IMR-90 (cell line): Measurements from ENCODE around the gene E2F4. TPM values are rescaled to one million over a fixed set of nuclear protein-coding genes. Genes with fewer than 3 reads are reported as not detected.

Experiments used
- ATAC-seq: fragments of 200-7000 bp; cut with Tn5 transposase; 2 replicates; pipeline ENCODE4 v1.9.1; 2020; ENCODE audit warnings: low read depth, mild to moderate bottlenecking, moderate library complexity
- BruUV-seq: library from RNA; stranded (reverse); fragments of 400-500 nt; replicated peaks from 2 replicates; lab custom pipeline; 2021; lab: Mats Ljungman, UMichigan
- CTCF ChIA-PET: fragments of 300-600 bp; formaldehyde crosslinking; extraction: SDS; loops from one replicate; lab custom pipeline; 2021; ENCODE audit warnings: antibody characterized with exemption; lab: Yijun Ruan, JAX
- POLR2A ChIA-PET: fragments of 300-600 bp; sonication (Branson Sonifier 250); formaldehyde crosslinking; loops from one replicate; lab custom pipeline; 2022; ENCODE audit warnings: antibody characterized with exemption; ENCODE audit not compliant: unreplicated experiment; lab: Charles Lee
- DNase-seq: peaks from one replicate; pipeline ENCODE4 v3.0.0; 2013
- H2AFZ ChIP-seq: replicated peaks from 2 replicates; pipeline ENCODE3; 2013; ENCODE audit warnings: low read length, mild to moderate bottlenecking; ENCODE audit not compliant: poor library complexity
- H2AK5ac ChIP-seq: 2 replicates; pipeline ENCODE4 v1.6.1; 2013; ENCODE audit warnings: low read depth, low read length, inconsistent platforms
- H2AK9ac ChIP-seq: replicated peaks from 2 replicates; pipeline ENCODE3; 2013; ENCODE audit warnings: mild to moderate bottlenecking, low read depth, low read length, moderate library complexity; ENCODE audit not compliant: poor library complexity
- H2BK120ac ChIP-seq: 2 replicates; pipeline ENCODE4 v1.6.1; 2013; ENCODE audit warnings: low read depth, low read length, inconsistent platforms
- H2BK15ac ChIP-seq: 3 replicates; pipeline ENCODE4 v1.6.1; 2013; ENCODE audit warnings: low read depth, low read length, inconsistent platforms
- H2BK20ac ChIP-seq: 2 replicates; pipeline ENCODE4 v1.6.1; 2013; ENCODE audit warnings: low read depth, mild to moderate bottlenecking, inconsistent platforms, low read length, moderate library complexity
- H2BK5ac ChIP-seq: 2 replicates; pipeline ENCODE4 v1.6.1; 2013; ENCODE audit warnings: mild to moderate bottlenecking, low read depth, low read length, inconsistent platforms; ENCODE audit not compliant: poor library complexity, severe bottlenecking
- H3K14ac ChIP-seq: replicated peaks from 2 replicates; pipeline ENCODE4 v1.6.1; 2013; ENCODE audit warnings: low read depth, low read length, inconsistent platforms
- H3K18ac ChIP-seq: 2 replicates; pipeline ENCODE4 v1.6.1; 2013; ENCODE audit warnings: low read depth, low read length, control low read depth
- H3K23ac ChIP-seq: 2 replicates; pipeline ENCODE4 v1.6.1; 2013; ENCODE audit warnings: low read depth, low read length, inconsistent platforms
- H3K27ac ChIP-seq: 2 replicates; pipeline ENCODE4 v1.5.1; 2013; ENCODE audit warnings: mild to moderate bottlenecking, control low read depth, low read length; ENCODE audit not compliant: insufficient read depth
- H3K27me3 ChIP-seq: 2 replicates; pipeline ENCODE4 v1.6.1; 2013; ENCODE audit warnings: low read length; ENCODE audit not compliant: control insufficient read depth, insufficient read depth
- H3K36me3 ChIP-seq: 2 replicates; pipeline ENCODE4 v1.6.1; 2013; ENCODE audit warnings: low read length, mixed read lengths; ENCODE audit not compliant: control insufficient read depth, insufficient read depth
- H3K4ac ChIP-seq: 2 replicates; pipeline ENCODE4 v1.6.1; 2013; ENCODE audit warnings: low read depth, low read length, inconsistent platforms
- H3K4me1 ChIP-seq: 2 replicates; pipeline ENCODE4 v1.6.1; 2013; ENCODE audit warnings: low read length, mixed read lengths; ENCODE audit not compliant: control insufficient read depth, insufficient read depth
- H3K4me2 ChIP-seq: 2 replicates; pipeline ENCODE4 v1.6.1; 2013; ENCODE audit warnings: low read depth, mild to moderate bottlenecking, control low read depth, low read length, moderate library complexity
- H3K4me3 ChIP-seq: 2 replicates; pipeline ENCODE4 v1.5.1; 2013; ENCODE audit warnings: low read depth, mild to moderate bottlenecking, control low read depth, low read length, moderate library complexity; ENCODE audit not compliant: insufficient read depth
- H3K56ac ChIP-seq: 2 replicates; pipeline ENCODE4 v1.6.1; 2013; ENCODE audit warnings: low read length, inconsistent platforms; ENCODE audit not compliant: insufficient read depth; ENCODE audit errors: extremely low read depth
- H3K79me1 ChIP-seq, 2 experiments: 2 replicates each; pipeline ENCODE4 v1.6.1; 2013; ENCODE audit warnings: low read length in 2 of 2, inconsistent platforms in 1 of 2, low read depth in 1 of 2
- H3K9ac ChIP-seq: 2 replicates; pipeline ENCODE4 v1.6.1; 2013; ENCODE audit warnings: low read depth, low read length, control low read depth
- H3K9me1 ChIP-seq: 2 replicates; pipeline ENCODE4 v1.6.1; 2013; ENCODE audit warnings: low read length, inconsistent platforms; ENCODE audit not compliant: insufficient read depth
- H3K9me3 ChIP-seq: 2 replicates; pipeline ENCODE4 v1.6.1; 2013; ENCODE audit warnings: low read length; ENCODE audit not compliant: control insufficient read depth, insufficient read depth
- H4K20me1 ChIP-seq: 2 replicates; pipeline ENCODE4 v1.6.1; 2013; ENCODE audit warnings: low read length, inconsistent platforms; ENCODE audit not compliant: insufficient read depth
- H4K5ac ChIP-seq: 2 replicates; pipeline ENCODE4 v1.6.1; 2013; ENCODE audit warnings: mild to moderate bottlenecking, low read depth, low read length, control low read depth
- H4K8ac ChIP-seq, 2 experiments: 2 replicates each; pipeline ENCODE4 v1.6.1; 2013; ENCODE audit warnings: low read depth in 2 of 2, low read length in 2 of 2, control low read depth in 1 of 2, inconsistent platforms in 1 of 2
- H4K91ac ChIP-seq: 2 replicates; pipeline ENCODE4 v1.6.1; 2013; ENCODE audit warnings: low read depth, low read length, inconsistent platforms; ENCODE audit not compliant: insufficient read depth
- BHLHE40 ChIP-seq: fragments of 150-350 bp; IDR thresholded peaks from 2 replicates; pipeline ENCODE4 v1.6.1; 2016; ENCODE audit warnings: mild to moderate bottlenecking, low read depth, low read length
- CEBPB ChIP-seq: IDR thresholded peaks from 2 replicates; pipeline ENCODE4 v1.6.1; 2012; ENCODE audit warnings: low read depth, low read length, improper control_type of control experiment
- CTCF ChIP-seq: conservative IDR thresholded peaks from 2 replicates; pipeline ENCODE4 v1.5.1; 2012; ENCODE audit warnings: mild to moderate bottlenecking, low read depth, low read length, improper control_type of control experiment
- ELK1 ChIP-seq: fragments of 150-350 bp; IDR thresholded peaks from 2 replicates; pipeline ENCODE4 v1.6.1; 2016; ENCODE audit warnings: low read depth, mild to moderate bottlenecking, low read length, moderate library complexity, borderline replicate concordance
- FOS ChIP-seq: fragments of 150-350 bp; IDR thresholded peaks from 2 replicates; pipeline ENCODE4 v1.6.1; 2016; ENCODE audit warnings: low read depth, low read length
- MAFK ChIP-seq: IDR thresholded peaks from 2 replicates; pipeline ENCODE4 v1.6.1; 2012; ENCODE audit warnings: low read depth, low read length, improper control_type of control experiment
- MAZ ChIP-seq: IDR thresholded peaks from 2 replicates; pipeline ENCODE4 v1.6.1; 2012; ENCODE audit warnings: low read depth, mild to moderate bottlenecking, low read length, improper control_type of control experiment, moderate library complexity, borderline replicate concordance
- MXI1 ChIP-seq: IDR thresholded peaks from 2 replicates; pipeline ENCODE4 v1.6.1; 2012; ENCODE audit warnings: low read depth, mild to moderate bottlenecking, low read length, moderate library complexity, borderline replicate concordance
- NFE2L2 ChIP-seq: fragments of 150-350 bp; IDR thresholded peaks from 2 replicates; pipeline ENCODE4 v1.6.1; 2016; ENCODE audit warnings: low read depth, mild to moderate bottlenecking, low read length
- POLR2A ChIP-seq: IDR thresholded peaks from 2 replicates; pipeline ENCODE4 v1.6.1; 2012; ENCODE audit warnings: mild to moderate bottlenecking, low read depth, low read length
- RAD21 ChIP-seq: IDR thresholded peaks from 2 replicates; pipeline ENCODE4 v1.6.1; 2012; ENCODE audit warnings: low read length, improper control_type of control experiment
- RCOR1 ChIP-seq: IDR thresholded peaks from 2 replicates; pipeline ENCODE4 v1.6.1; 2012; ENCODE audit warnings: mild to moderate bottlenecking, low read length, improper control_type of control experiment; ENCODE audit not compliant: insufficient replicate concordance
- SMC3 ChIP-seq: fragments of 150-350 bp; IDR thresholded peaks from 2 replicates; pipeline ENCODE4 v1.6.1; 2016; ENCODE audit warnings: low read depth, mild to moderate bottlenecking, antibody characterized with exemption, low read length, moderate library complexity
- USF2 ChIP-seq: fragments of 150-350 bp; IDR thresholded peaks from 2 replicates; pipeline ENCODE4 v1.6.1; 2017; ENCODE audit warnings: mild to moderate bottlenecking, antibody characterized with exemption, low read length, low read depth
- WGBS, 2 experiments: methylation state at CpG; one replicate each; pipeline versions ENCODE4 v1.1.5 to v1.1.7; 2013; ENCODE audit warnings: missing lambda C conversion rate in 2 of 2; ENCODE audit not compliant: insufficient read length in 1 of 2; ENCODE audit errors: extremely low coverage in 2 of 2; 5-methylcytosine and 5-hydroxymethylcytosine counted together
- dilution Hi-C: fragments of 300-500 bp; cut with HindIII; formaldehyde crosslinking; loops from one replicate; pipeline ENCODE4 v1.14.3; 2018; ENCODE audit warnings: low sequenced_read_pairs; ENCODE audit not compliant: unreplicated experiment
- in situ Hi-C: fragments of 300-500 bp; cut with MboI; formaldehyde crosslinking; loops from 3 replicates; pipeline ENCODE4 v1.14.3; 2019; ENCODE audit warnings: low sequenced_read_pairs, inconsistent platforms, mixed read lengths
- intact Hi-C: fragments of 100-400 bp; cut with micrococcal nuclease; formaldehyde crosslinking; loops from 2 replicates; pipeline ENCODE4 v1.10.0; 2022
- polyA plus RNA-seq, 3 experiments: library from polyadenylated mRNA; depleted of rRNA; stranded (reverse); fragments of >200 nt; gene quantifications; 2 replicates each; pipeline ENCODE4 v1.2.3, GENCODE V29; 2012; ENCODE audit warnings: low replicate concordance in 1 of 3
- total RNA-seq: library from RNA; depleted of rRNA; stranded (reverse); fragments of >200 nt; gene quantifications from 2 replicates; pipeline ENCODE4 v1.2.3, GENCODE V29; 2012

Gene E2F4
- total and polyA plus RNA-seq, 2 of the 4 experiments (the other 2 are of a cell fraction), result 63.4 to 103 TPM

- intact Hi-C loops (loop anchor here (10.0 kb wide), 1 partner anchor 263 kb away; no protein-coding TSS in a partner anchor), dilution Hi-C loops (no loop called here), in situ Hi-C loops (loop anchor here (5.0 kb wide), 1 partner anchor 196 kb away; the partner anchor contains the start of gene CES3)
- Histone ChIP-seq H3K36me3 (no peaks in the 10 kb centered on the region), H3K14ac (no peak overlapping the region), H3K27ac (no peak overlapping the region), H3K23ac (no peak overlapping the region), H2BK120ac (no peak overlapping the region), H3K79me1 (peaks cover 10 to 25% of the 10 kb centered on the region in 2 experiments; a peak in 2 of 4 replicates), H2AK9ac (no peak overlapping the region), H4K5ac (no peak overlapping the region), H2BK20ac (no peak overlapping the region), H3K9me3 (no peaks in the 10 kb centered on the region), H3K4ac (no peak overlapping the region), H4K91ac (no peak overlapping the region), H2BK15ac (no peak overlapping the region), H3K56ac (no peak overlapping the region), H3K4me3 (no peak overlapping the region), H2AK5ac (no peak overlapping the region; the same call in 1 of the 2 replicates), H3K4me1 (peaks cover 6% of the 10 kb centered on the region; the same call in 1 of the 2 replicates), H2AFZ (no peak overlapping the region), H3K27me3 (peaks cover 1% of the 10 kb centered on the region; the same call in 1 of the 2 replicates), H3K18ac (no peak overlapping the region), H4K20me1 (peaks cover 30% of the 10 kb centered on the region), H4K8ac (no peak overlapping the region), H2BK5ac (no peak overlapping the region), H3K9me1 (peaks cover 5% of the 10 kb centered on the region; the same call in 1 of the 2 replicates), H3K4me2 (no peak overlapping the region), H3K9ac (no peak overlapping the region)
- ATAC-seq (no peak), DNase-seq (no peak)
- ChIA-PET POLR2A (no interaction called here), CTCF (interaction anchor here (0.9 kb wide), 1 partner anchor 27 kb away, joined by 3 read pairs; no protein-coding TSS in a partner anchor)
- no TSS peak for BruUV-seq
- WGBS, 2 experiments, result 41% methylated on average over 2 of the region's 7 CpGs; no CpG with 5 or more reads in 1 of the 2 experiments
- TF ChIP-seq MAFK, result no peak
- TF ChIP-seq RAD21, result no peak
- TF ChIP-seq MXI1, result no peak
- TF ChIP-seq CTCF, result no peak
- TF ChIP-seq NFE2L2, result no peak
- TF ChIP-seq POLR2A, result no peak
- TF ChIP-seq SMC3, result no peak
- TF ChIP-seq RCOR1, result no peak
- TF ChIP-seq USF2, result no peak
- TF ChIP-seq ELK1, result no peak
- TF ChIP-seq CEBPB, result no peak
- TF ChIP-seq FOS, result no peak
- TF ChIP-seq MAZ, result no peak
- no peak for TF ChIP-seq BHLHE40
Measured at GRCh38 chr16:67157892-67158635, 33.9 kb upstream of the E2F4 start.
